K562 (cell line): ENCODE results near the gene GARIN5B. TPM values are rescaled to one million over a fixed set of nuclear protein-coding genes. Genes with fewer than 3 reads are reported as not detected.

ENCODE experiments used
- ATAC-seq: fragments of 200-7000 bp; cut with Tn5 transposase; 3 replicates; pipeline ENCODE4 v1.9.1; 2020; ENCODE audit warnings: moderate library complexity
- BruUV-seq: library from RNA; stranded (reverse); fragments of 400-500 nt; replicated peaks from 2 replicates; lab custom pipeline; 2021; lab: Mats Ljungman, UMichigan
- CTCF ChIA-PET: fragments of 300-600 bp; formaldehyde crosslinking; extraction: SDS; loops from one replicate; lab custom pipeline; 2021; ENCODE audit warnings: low intra/inter-chr PET ratio; lab: Yijun Ruan, JAX
- POLR2A ChIA-PET: fragments of 300-600, 350-650 bp; sonication (Branson Sonifier 250); formaldehyde crosslinking; extraction: SDS; loops from one replicate; lab custom pipeline; 2021; ENCODE audit warnings: antibody characterized with exemption, inconsistent platforms; lab: Yijun Ruan, JAX
- DNase-seq, 4 experiments: peaks; one replicate each; pipeline versions ENCODE4 v3.0.0 to v3.0.0-alpha.2; 2011 to 2018; ENCODE audit warnings: low spot score in 3 of 4, mixed read lengths in 3 of 4; ENCODE audit errors: extremely low read depth in 1 of 4
- FAIRE-seq: peaks from 2 replicates; lab custom pipeline; 2011; peaks lifted over from hg19 to GRCh38; lab: Jason Lieb, UNC
- H2AFZ ChIP-seq: 2 replicates; pipeline ENCODE4 v1.6.0; 2011; ENCODE audit warnings: low read depth, low read length, control low read depth, inconsistent platforms
- H3K27ac ChIP-seq: fragments of 200-600 bp; 3 replicates; pipeline ENCODE4 v1.8.0; 2011; ENCODE audit warnings: low read depth, mild to moderate bottlenecking, control low read depth, inconsistent platforms, low read length, moderate library complexity, mixed read lengths; ENCODE audit errors: extremely low read depth
- H3K27me3 ChIP-seq, 2 experiments: fragments of 300-600 bp in 1 of 2; 2 replicates in 1 of 2; 3 replicates in 1 of 2; pipeline versions ENCODE4 v1.6.0 to v1.8.0; 2011; ENCODE audit warnings: inconsistent platforms in 2 of 2, low read length in 2 of 2, mild to moderate bottlenecking in 1 of 2, mixed read lengths in 1 of 2, moderate library complexity in 1 of 2; ENCODE audit not compliant: control insufficient read depth in 2 of 2, insufficient read depth in 2 of 2
- H3K36me3 ChIP-seq: fragments of 300-600 bp; 3 replicates; pipeline ENCODE4 v1.8.0; 2011; ENCODE audit warnings: mild to moderate bottlenecking, low read length, inconsistent platforms; ENCODE audit not compliant: control insufficient read depth, insufficient read depth
- H3K4me1 ChIP-seq, 2 experiments: fragments of 200-600 bp in 1 of 2; replicated peaks in 1 of 2; 2 replicates in 1 of 2; 3 replicates in 1 of 2; pipeline versions ENCODE4 v1.5.1 to v1.8.0; 2011; ENCODE audit warnings: inconsistent platforms in 2 of 2, low read length in 2 of 2, mild to moderate bottlenecking in 1 of 2, mixed read lengths in 1 of 2, moderate library complexity in 1 of 2; ENCODE audit not compliant: control insufficient read depth in 2 of 2, insufficient read depth in 2 of 2
- H3K4me2 ChIP-seq: 2 replicates; pipeline ENCODE4 v1.6.1; 2011; ENCODE audit warnings: low read length, control low read depth, inconsistent platforms, mixed read lengths; ENCODE audit not compliant: insufficient read depth
- H3K4me3 ChIP-seq: fragments of 200-600 bp; sonication (generic), shearing (Covaris generic); 2 replicates; pipeline ENCODE4 v1.5.1; 2016; ENCODE audit warnings: control low read depth, inconsistent platforms
- H3K79me2 ChIP-seq: fragments of 200-600 bp; 3 replicates; pipeline ENCODE4 v1.8.0; 2011; ENCODE audit warnings: low read length, inconsistent platforms; ENCODE audit not compliant: control insufficient read depth, insufficient read depth
- H3K9ac ChIP-seq, 2 experiments: 2 replicates each; pipeline versions ENCODE4 v1.6.0 to v1.6.1; 2011; ENCODE audit warnings: low read depth in 2 of 2, low read length in 2 of 2, control low read depth in 1 of 2, inconsistent platforms in 1 of 2, mild to moderate bottlenecking in 1 of 2, mixed read lengths in 1 of 2; ENCODE audit not compliant: insufficient read depth in 1 of 2
- H3K9me1 ChIP-seq: one replicate; pipeline ENCODE4 v1.6.0; 2011; ENCODE audit warnings: inconsistent platforms, mild to moderate bottlenecking, low read length, moderate library complexity; ENCODE audit not compliant: control insufficient read depth, insufficient read depth
- H3K9me3 ChIP-seq: replicated peaks from 2 replicates; pipeline ENCODE4 v1.5.1; 2011; ENCODE audit warnings: low read depth, low read length, inconsistent platforms; ENCODE audit not compliant: control insufficient read depth, insufficient read depth
- H4K20me1 ChIP-seq: replicated peaks from 2 replicates; pipeline ENCODE4 v1.6.1; 2011; ENCODE audit warnings: low read length, inconsistent platforms, mixed read lengths; ENCODE audit not compliant: control insufficient read depth, insufficient read depth
- ARID1B ChIP-seq: fragments of 450-650 bp; IDR thresholded peaks from 2 replicates; pipeline ENCODE4 v1.6.1; 2016; ENCODE audit warnings: antibody characterized with exemption, mild to moderate bottlenecking, inconsistent platforms
- ATF3 ChIP-seq, 2 experiments: fragments of 450-650 bp in 1 of 2; sonication (generic) in 1 of 2; formaldehyde crosslinking in 1 of 2; IDR thresholded peaks in 1 of 2; conservative IDR thresholded peaks in 1 of 2; 2 replicates each; pipeline versions ENCODE4 v1.6.1 to v1.8.1; 2016 to 2023; ENCODE audit warnings: mild to moderate bottlenecking in 2 of 2, moderate library complexity in 2 of 2, inconsistent platforms in 1 of 2, missing genetic modification reagents in 1 of 2
- MCM7 ChIP-seq, 2 experiments: fragments of 450-650 bp; IDR thresholded peaks; 2 replicates each; pipeline ENCODE4 v1.6.1; 2016 to 2018
- WGBS: fragments of 100-300 bp; shearing (Covaris generic); methylation state at CpG from one replicate; pipeline ENCODE4 v1.1.6; 2016; ENCODE audit warnings: low coverage, mixed read lengths; ENCODE audit not compliant: insufficient coverage; ENCODE audit errors: missing lambda C conversion rate; 5-methylcytosine and 5-hydroxymethylcytosine counted together
- in situ Hi-C: fragments of 300-500 bp; cut with MboI; formaldehyde crosslinking; loops from 4 replicates; pipeline ENCODE4 v1.15.0; 2018; ENCODE audit warnings: inconsistent platforms, mixed read lengths
- intact Hi-C: fragments of 100-400 bp; cut with micrococcal nuclease; formaldehyde crosslinking; loops from 2 replicates; pipeline ENCODE4 v1.14.2; 2022
- polyA plus RNA-seq, 8 experiments: library from polyadenylated mRNA; depleted of rRNA in 4 of 8; stranded (reverse) in 5 of 8; unstranded in 3 of 8; fragments of >200 nt; fragmentation: Nextera tagmentation in 2 of 8; fragmentation: Illumina TruSeq in 1 of 8; extraction: Ambion mirVana in 2 of 8; extraction: Trizol in 1 of 8; gene quantifications; 2 replicates each; pipeline versions ENCODE4 v1.2.1 to v1.2.3, GENCODE V29; 2011 to 2014; ENCODE audit warnings: inconsistent platforms in 1 of 8, missing spikeins in 1 of 8
- total RNA-seq, 7 experiments: library from RNA; depleted of rRNA in 6 of 7; stranded (reverse); fragments of >200 nt in 6 of 7; fragmentation: Illumina TruSeq in 2 of 7; extraction: Trizol in 2 of 7; gene quantifications; 2 replicates each; pipeline versions ENCODE4 v1.2.1 to v1.2.3, GENCODE V29; 2011 to 2021; ENCODE audit warnings: low replicate concordance in 1 of 7
- TF ChIP-seq, protein P1 (sequence below), 3 experiments: fragments of 200-800 bp in 1 of 3; sonication (Bioruptor generic) in 1 of 3; sonication (generic) in 1 of 3; formaldehyde crosslinking in 1 of 3; IDR thresholded peaks; 2 replicates each; pipeline versions ENCODE4 v1.6.1 to v1.8.0; 2016 to 2022; ENCODE audit warnings: mild to moderate bottlenecking in 2 of 3, missing compliant biosample characterization in 2 of 3, missing genetic modification characterization in 2 of 3, missing genetic modification reagents in 1 of 3

The GARIN5B gene
- total and polyA plus RNA-seq, 9 of the 15 experiments (the other 6 are each of a cell fraction or from before 2014, with no cell fraction given): not detected

- no TSS peak for BruUV-seq
- intact Hi-C loops: no loop called here
- TF ChIP-seq ARID1B (no peak), ATF3 (IDR thresholded peaks at IDR 0.05) (peak; percentile 70), ATF3 (CRISPR knock-in tag; conservative IDR thresholded peaks at IDR 0.05) (no peak), MCM7 (IDR thresholded peaks at IDR 0.05) (no peak)
- TF ChIP-seq, protein P1, sequence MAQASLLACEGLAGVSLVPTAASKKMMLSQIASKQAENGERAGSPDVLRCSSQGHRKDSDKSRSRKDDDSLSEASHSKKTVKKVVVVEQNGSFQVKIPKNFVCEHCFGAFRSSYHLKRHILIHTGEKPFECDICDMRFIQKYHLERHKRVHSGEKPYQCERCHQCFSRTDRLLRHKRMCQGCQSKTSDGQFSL (CRISPR knock-in tag; IDR thresholded peaks at IDR 0.05): peak; percentile 81
- TF ChIP-seq, protein P1 (tag; IDR thresholded peaks at IDR 0.05): no peak
- FAIRE-seq (no peak), ATAC-seq (no peak), DNase-seq (no peak)
- Histone ChIP-seq H3K36me3 (no peaks in the 10 kb centered on the region), H4K20me1 (0 out of 2 replicates have a peak, but pooled peaks cover 3% of the 10 kb centered on the region), H3K4me1 (peaks cover 10 to 77% of the 10 kb centered on the region in 2 experiments; a peak in 4 of 5 replicates), H3K4me2 (no peak overlapping the region), H3K9me1 (no peaks in the 10 kb centered on the region), H3K27ac (no peak overlapping the region), H2AFZ (no peak overlapping the region), H3K4me3 (no peak overlapping the region), H3K27me3 (peaks cover 11% of the 10 kb centered on the region in 2 experiments; a peak in 4 of 5 replicates), H3K9me3 (no peaks in the 10 kb centered on the region), H3K9ac (peak overlapping the region in 1 of 2 experiments; percentile 3; a peak in 2 of 4 replicates), H3K79me2 (no peaks in the 10 kb centered on the region)
- 23% methylated on average over 15 of the region's 24 CpGs for WGBS
- in situ Hi-C loops: no loop called here
- CTCF ChIA-PET: no interaction called here
- POLR2A ChIA-PET: interaction anchor here (0.5 to 2.6 kb wide), 5 partner anchors 12 to 113 kb away, joined by 3 to 12 read pairs (median 3); partner anchors contain the start of gene TMEM238
These were observed 9.4 kb upstream of the GARIN5B start for GRCh38 chr19:55372316-55373081.
